PFSK-1 (cell line): ENCODE results near the gene SORL1.

Experiments used
- FOXP2 ChIP-seq: optimal IDR thresholded peaks from 2 replicates; pipeline ENCODE3; 2011; ENCODE audit warnings: borderline replicate concordance, control low read depth, inconsistent platforms; ENCODE audit not compliant: insufficient read depth; ENCODE audit errors: extremely low read length, extremely low read depth
- POLR2AphosphoS5 ChIP-seq: IDR thresholded peaks from 2 replicates; pipeline ENCODE4 v1.6.1; 2012; ENCODE audit warnings: low read depth, mild to moderate bottlenecking, control low read depth, low read length, moderate library complexity
- REST ChIP-seq, 2 experiments: IDR thresholded peaks; 2 replicates each; pipeline versions ENCODE4 v1.6.1 to v1.8.0; 2011 to 2012; ENCODE audit warnings: low read depth in 2 of 2, low read length in 2 of 2, control low read depth in 1 of 2, inconsistent platforms in 1 of 2, mild to moderate bottlenecking in 1 of 2, moderate library complexity in 1 of 2; ENCODE audit not compliant: insufficient read depth in 1 of 2
- SIN3A ChIP-seq: IDR thresholded peaks from 2 replicates; pipeline ENCODE4 v1.6.1; 2012; ENCODE audit warnings: mild to moderate bottlenecking, low read length, moderate library complexity, borderline replicate concordance; ENCODE audit not compliant: insufficient read depth
- TAF1 ChIP-seq: IDR thresholded peaks from 2 replicates; pipeline ENCODE4 v1.6.1; 2012; ENCODE audit warnings: low read length, control low read depth, borderline replicate concordance; ENCODE audit not compliant: insufficient read depth

The SORL1 gene

GRCh38 chr11:121661880-121662486 is 209.9 kb downstream of the SORL1 start:
- TF ChIP-seq FOXP2 (no peak), TAF1 (no peak; the same call in 1 of the 2 replicates), POLR2AphosphoS5 (no peak), REST (IDR thresholded peaks at IDR 0.05; ENCODE audit: insufficient read depth in 1 of 2, low read depth in 2 of 2, low read length in 2 of 2) (no peak), SIN3A (no peak)

- no peak for TF ChIP-seq REST (IDR thresholded peaks at IDR 0.05; ENCODE audit: insufficient read depth in 1 of 2, low read depth in 2 of 2, low read length in 2 of 2)
- no peak for TF ChIP-seq TAF1
- no peak for TF ChIP-seq FOXP2
- no peak for TF ChIP-seq POLR2AphosphoS5
- TF ChIP-seq SIN3A: no peak
These were observed 212.0 kb downstream of the SORL1 start for GRCh38 chr11:121664144-121664543.

GRCh38 chr11:121665206-121665838 is 213.2 kb downstream of the SORL1 start:
- TF ChIP-seq POLR2AphosphoS5 (no peak), FOXP2 (no peak)

GRCh38 chr11:121667836-121668235 is 215.7 kb downstream of the SORL1 start:
- TF ChIP-seq SIN3A (no peak), REST (IDR thresholded peaks at IDR 0.05; ENCODE audit: insufficient read depth in 1 of 2, low read depth in 2 of 2, low read length in 2 of 2) (no peak), TAF1 (no peak), FOXP2 (no peak), POLR2AphosphoS5 (no peak)

GRCh38 chr11:121669422-121669821 is 217.3 kb downstream of the SORL1 start:
- TF ChIP-seq TAF1 (no peak), REST (IDR thresholded peaks at IDR 0.05; ENCODE audit: insufficient read depth in 1 of 2, low read depth in 2 of 2, low read length in 2 of 2) (no peak), SIN3A (no peak), FOXP2 (no peak), POLR2AphosphoS5 (no peak)
